Heart left ventricle (tissue), 16 donors: Measurements from ENCODE around the gene NAP1L4. TPM values are rescaled to one million over a fixed set of nuclear protein-coding genes. Genes with fewer than 3 reads are reported as not detected.
"Not testable (repeated sequence)": the region's sequence is repeated elsewhere in the genome, so short reads cannot be mapped to it uniquely, and the experiment has no call there.

Source experiments
- ATAC-seq, 4 donors: fragments of 200-7000 bp; cut with Tn5 transposase; one replicate each; pipeline ENCODE4 v1.9.1; 2020 to 2022; ENCODE audit warnings: moderate library complexity in 4 of 4, mild to moderate bottlenecking in 3 of 4, moderate number of reproducible peaks in 1 of 4
- DNase-seq, 5 donors: peaks; one replicate each; pipeline ENCODE4 v3.0.0-alpha.2; 2020
- H3K27ac ChIP-seq, 12 donors: fragments of 200-600 bp; sonication (generic) in 4 of 12; one replicate each; pipeline versions ENCODE4 v1.5.0 to v1.8.0; 2016 to 2022; ENCODE audit warnings: mild to moderate bottlenecking in 2 of 12
- H3K27me3 ChIP-seq, 9 donors: fragments of 200-600 bp; sonication (generic) in 2 of 9; one replicate each; pipeline versions ENCODE4 v1.5.1 to v1.8.0; 2016 to 2022; ENCODE audit warnings: mild to moderate bottlenecking in 3 of 9
- H3K36me3 ChIP-seq, 9 donors: fragments of 200-600 bp; sonication (generic) in 2 of 9; one replicate each; pipeline versions ENCODE4 v1.5.0 to v1.8.0; 2018 to 2022; ENCODE audit warnings: mild to moderate bottlenecking in 2 of 9
- H3K4me1 ChIP-seq, 12 donors: fragments of 200-600 bp; sonication (generic) in 4 of 12; one replicate each; pipeline versions ENCODE4 v1.5.0 to v1.8.0; 2016 to 2022; ENCODE audit warnings: mild to moderate bottlenecking in 3 of 12
- H3K4me3 ChIP-seq, 12 donors: fragments of 200-600 bp; sonication (generic) in 4 of 12; one replicate each; pipeline versions ENCODE4 v1.5.0 to v1.8.0; 2017 to 2022; ENCODE audit warnings: mild to moderate bottlenecking in 9 of 12, moderate library complexity in 4 of 12
- H3K9me3 ChIP-seq, 12 donors: fragments of 200-600 bp; sonication (generic) in 4 of 12; one replicate each; pipeline versions ENCODE4 v1.5.0 to v1.8.0; 2016 to 2022; ENCODE audit warnings: mild to moderate bottlenecking in 1 of 12
- CTCF ChIP-seq, 12 donors: fragments of 200-600 bp; sonication (generic) in 4 of 12; IDR thresholded peaks; one replicate each; pipeline versions ENCODE4 v1.5.0 to v1.8.0; 2018 to 2022; ENCODE audit warnings: antibody characterized with exemption in 12 of 12, mild to moderate bottlenecking in 5 of 12
- POLR2A ChIP-seq, 2 donors: fragments of 450-650 bp; IDR thresholded peaks; one replicate each; pipeline ENCODE4 v1.6.1; 2017; ENCODE audit warnings: antibody characterized with exemption in 2 of 2, mild to moderate bottlenecking in 2 of 2, moderate library complexity in 2 of 2
- WGBS, 4 donors: extraction: QIAGEN DNeasy Blood & Tissue Kit in 2 of 4; methylation state at CpG; one replicate each; pipeline versions ENCODE4 v1.1.5 to v1.1.7; 2013 to 2018; 5-methylcytosine and 5-hydroxymethylcytosine counted together
- intact Hi-C, 10 donors: fragments of 100-400 bp; cut with DNase I; formaldehyde crosslinking; loops; one replicate each; pipeline versions ENCODE4 v1.11.1 to v1.14.2; 2022
- polyA plus RNA-seq, 2 donors: library from polyadenylated mRNA; stranded (reverse); fragments of 200-250 nt; gene quantifications; one replicate each; pipeline ENCODE4 v1.2.3, GENCODE V29; 2013
- total RNA-seq, 9 donors: library from RNA; depleted of rRNA in 2 of 9; stranded (reverse); fragments of >200 nt in 2 of 9; fragmentation: NEBNext Ultra II Directional in 3 of 9; extraction: Animal tissue kit (Norgen Biotek cat#: 25700) in 3 of 9; gene quantifications; one replicate each; pipeline versions ENCODE4 v1.1.0 to v1.2.4, GENCODE V29; 2016 to 2023
- donor health status: ischemic (EF 13 %, LVEDD 7.1; RV severe dilation, severe dysfunction).
- donor health status: healthy with polysubstance abuse.
- donor health status: DM: no; HTN: yes; CAD: no.
- donor health status: DM: no; HTN: no; CAD: no.
- donor health status: ischemic (EF 25% LVEDD 6.9; RV normal size, moderate dysfunction).
- donor health status: ischemic (EF 25% LVEDD 5.7; RV mildly dilated, moderate dysfunction).
- donor health status: healthy.
- donor health status: DM: yes; HTN: yes; CAD: no.
- donor health status: ischemic (EF 35%, LVEDD 5.7; RV mildly dilated, moderate dysfunction).
- donor health status: nonischemic (EF 11% LVEDD 7.7; RV severe dilation, severe dysfunction).
- donor health status: DM: yes; HTN: yes; CAD: no.
- donor health status: PGD.
- donor health status: ischemic (EF 29% LVEDD 5.4; RV normal size, mild dysfunction).
- donor health status: nonischemic (EF 23%, LVEDD 6.1; RV moderate dilation, normal function).

NAP1L4 gene
- total and polyA plus RNA-seq, 11 donors, result 119 to 216 (median 167) TPM

- WGBS, 4 donors, result 87 to 93% (median 90%) methylated on average over 13 of the region's 13 CpGs
- Histone ChIP-seq H3K4me1 (peaks cover 0 to 43% (median 12%) of the 10 kb centered on the region in 12 donors), H3K27me3 (peaks cover 0 to 12% (median 0%) of the 10 kb centered on the region in 9 donors), H3K36me3 (no peaks in the 10 kb centered on the region), H3K9me3 (peaks cover 0 to 7% (median 0%) of the 10 kb centered on the region in 12 donors), H3K27ac (no peak overlapping the region), H3K4me3 (no peak overlapping the region)
- ATAC-seq (no peak), DNase-seq (no peak)
- TF ChIP-seq CTCF (IDR thresholded peaks at IDR 0.05), result no peak
- no peak for TF ChIP-seq POLR2A (IDR thresholded peaks at IDR 0.05)
- intact Hi-C loops, result no loop called here
These were observed 81.7 kb downstream of the NAP1L4 start for GRCh38 chr11:2910401-2910955.

DNA sequence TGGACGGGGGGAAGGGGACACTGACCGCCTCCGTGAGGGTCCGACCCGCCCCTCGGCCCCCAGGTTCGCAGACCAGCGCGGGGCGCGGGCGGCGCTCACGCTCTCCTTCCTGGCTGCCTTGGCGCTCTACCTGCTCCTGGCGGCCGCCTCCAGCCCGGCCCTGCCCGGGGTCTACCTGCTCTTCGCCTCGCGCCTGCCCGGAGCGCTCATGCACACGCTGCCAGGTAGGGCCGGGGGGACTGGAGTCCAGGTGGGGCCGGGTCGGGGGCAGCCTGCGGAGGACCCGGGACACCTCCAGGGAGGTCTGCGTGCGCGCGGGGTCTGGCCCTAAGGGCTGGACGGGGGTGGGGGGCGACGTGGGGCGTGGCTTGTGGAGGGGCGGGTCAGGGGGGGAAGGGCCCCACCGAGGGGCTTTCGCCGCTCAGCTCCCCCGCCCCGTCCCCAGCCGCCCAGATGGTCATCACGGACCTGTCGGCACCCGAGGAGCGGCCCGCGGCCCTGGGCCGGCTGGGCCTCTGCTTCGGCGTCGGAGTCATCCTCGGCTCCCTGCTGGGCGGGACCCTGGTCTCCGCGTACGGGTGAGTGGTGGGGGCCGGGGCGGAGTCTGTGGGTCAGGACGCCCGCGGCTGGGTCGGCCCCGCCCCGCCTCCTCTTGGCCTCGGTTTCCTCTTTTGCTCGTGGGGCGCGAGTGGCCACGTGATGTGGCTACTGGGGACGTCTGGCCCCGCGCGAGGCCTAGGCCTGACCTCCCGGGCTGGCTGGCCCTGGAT, 82.8 kb downstream of the NAP1L4 start:
- DNase-seq (no peak), ATAC-seq (peak in 1 of 4 donors; percentile 19)
- TF ChIP-seq POLR2A (IDR thresholded peaks at IDR 0.05) (no peak), CTCF (IDR thresholded peaks at IDR 0.05) (no peak)
- H3K27me3 ChIP-seq, result peaks cover 0 to 12% (median 0%) of the 10 kb centered on the region in 9 donors
- no peaks in the 10 kb centered on the region for H3K36me3 ChIP-seq
- no peak overlapping the region for H3K27ac ChIP-seq
- H3K4me1 ChIP-seq, result peaks cover 0 to 35% (median 8%) of the 10 kb centered on the region in 12 donors
- peaks cover 0 to 7% (median 0%) of the 10 kb centered on the region in 12 donors for H3K9me3 ChIP-seq
- WGBS, 4 donors, result 34 to 66% (median 40%) methylated on average over 7 to 78 of the region's 78 CpGs
- H3K4me3 ChIP-seq, result peak overlapping the region in 6 of 12 donors; percentile 9 to 29 (median 15)
- intact Hi-C loops, result no loop called here

DNA sequence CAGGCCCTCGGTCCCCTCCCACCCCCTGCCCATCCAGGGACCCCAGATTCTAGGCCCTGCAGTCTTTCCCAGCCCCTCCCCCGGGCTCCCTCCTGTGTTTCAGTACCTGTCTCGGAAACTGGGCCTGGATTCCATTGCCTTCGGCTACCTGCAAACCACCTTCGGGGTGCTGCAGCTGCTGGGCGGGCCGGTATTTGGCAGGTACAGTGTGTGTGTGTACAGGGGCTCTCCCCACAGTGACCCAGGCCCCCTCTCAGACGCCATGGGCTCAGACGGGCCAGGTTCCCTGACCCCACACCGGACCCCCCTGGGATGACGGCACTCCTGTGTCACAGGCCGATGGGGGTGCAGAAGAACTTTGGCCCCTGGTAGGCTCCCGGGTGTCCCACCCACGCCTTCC, 84.0 kb downstream of the NAP1L4 start:
- H3K27me3 ChIP-seq, result peaks cover 0 to 12% (median 0%) of the 10 kb centered on the region in 9 donors
- H3K9me3 ChIP-seq, result peaks cover 0 to 7% (median 0%) of the 10 kb centered on the region in 12 donors
- H3K4me1 ChIP-seq, result peaks cover 0 to 30% (median 2%) of the 10 kb centered on the region in 12 donors
- no peak overlapping the region for H3K4me3 ChIP-seq
- TF ChIP-seq POLR2A (IDR thresholded peaks at IDR 0.05), result no peak
- no peak for TF ChIP-seq CTCF (IDR thresholded peaks at IDR 0.05)
- H3K36me3 ChIP-seq, result no peaks in the 10 kb centered on the region
- DNase-seq (no peak), ATAC-seq (no peak)
- H3K27ac ChIP-seq, result no peak overlapping the region
- 85 to 95% (median 91%) methylated on average over 11 to 14 of the region's 14 CpGs for WGBS, 4 donors
- intact Hi-C loops, result no loop called here

GRCh38 chr11:2905299-2905698, 86.8 kb downstream of the NAP1L4 start:
- H3K36me3 ChIP-seq, H3K4me3 ChIP-seq, intact Hi-C loops, H3K9me3 ChIP-seq, H3K27ac ChIP-seq, DNase-seq, ATAC-seq: not testable (repeated sequence)
- peaks cover 0 to 12% (median 0%) of the 10 kb centered on the region in 9 donors for H3K27me3 ChIP-seq
- WGBS, 4 donors, result 83 to 86% (median 84%) methylated on average over 7 of the region's 7 CpGs
- H3K4me1 ChIP-seq, result peaks cover 0 to 33% (median 12%) of the 10 kb centered on the region in 12 donors
